ACC112 (cell line): Measurements from ENCODE around the gene CSNK1G3.
"Not testable (repeated sequence)": the region's sequence is repeated elsewhere in the genome, so short reads cannot be mapped to it uniquely, and the experiment has no call there.

Source experiments
- H2AFZ ChIP-seq: fragments of 200-600 bp; sonication (generic); one replicate; pipeline ENCODE4 v1.6.0; 2017; ENCODE audit warnings: antibody characterized with exemption, low read length; ENCODE audit not compliant: unreplicated experiment
- H3K27ac ChIP-seq: fragments of 200-600 bp; sonication (generic); 2 replicates; pipeline ENCODE4 v1.5.1; 2014; ENCODE audit warnings: low read depth, mild to moderate bottlenecking, antibody characterized with exemption, low read length, moderate library complexity
- H3K27me3 ChIP-seq: fragments of 200-600 bp; sonication (generic); 2 replicates; pipeline ENCODE4 v1.6.1; 2014; ENCODE audit warnings: mild to moderate bottlenecking, antibody characterized with exemption, low read length, moderate library complexity, mixed read lengths; ENCODE audit not compliant: insufficient read depth
- H3K36me3 ChIP-seq: fragments of 200-600 bp; sonication (generic); 2 replicates; pipeline ENCODE4 v1.6.1; 2016; ENCODE audit warnings: mild to moderate bottlenecking, antibody characterized with exemption, low read length, moderate library complexity, mixed read lengths; ENCODE audit not compliant: insufficient read depth
- H3K4me1 ChIP-seq: fragments of 200-600 bp; sonication (generic); one replicate; pipeline ENCODE4 v1.6.1; 2016; ENCODE audit warnings: low read length, mixed read lengths; ENCODE audit not compliant: insufficient read depth, unreplicated experiment, control insufficient read depth
- H3K4me3 ChIP-seq: fragments of 200-600 bp; sonication (generic); 2 replicates; pipeline ENCODE4 v1.5.1; 2014; ENCODE audit warnings: mild to moderate bottlenecking, low read depth, low read length
- H3K79me2 ChIP-seq: fragments of 200-600 bp; sonication (generic); one replicate; pipeline ENCODE4 v1.6.0; 2016; ENCODE audit warnings: low read length; ENCODE audit not compliant: control insufficient read depth, unreplicated experiment, insufficient read depth

The CSNK1G3 gene

DNA sequence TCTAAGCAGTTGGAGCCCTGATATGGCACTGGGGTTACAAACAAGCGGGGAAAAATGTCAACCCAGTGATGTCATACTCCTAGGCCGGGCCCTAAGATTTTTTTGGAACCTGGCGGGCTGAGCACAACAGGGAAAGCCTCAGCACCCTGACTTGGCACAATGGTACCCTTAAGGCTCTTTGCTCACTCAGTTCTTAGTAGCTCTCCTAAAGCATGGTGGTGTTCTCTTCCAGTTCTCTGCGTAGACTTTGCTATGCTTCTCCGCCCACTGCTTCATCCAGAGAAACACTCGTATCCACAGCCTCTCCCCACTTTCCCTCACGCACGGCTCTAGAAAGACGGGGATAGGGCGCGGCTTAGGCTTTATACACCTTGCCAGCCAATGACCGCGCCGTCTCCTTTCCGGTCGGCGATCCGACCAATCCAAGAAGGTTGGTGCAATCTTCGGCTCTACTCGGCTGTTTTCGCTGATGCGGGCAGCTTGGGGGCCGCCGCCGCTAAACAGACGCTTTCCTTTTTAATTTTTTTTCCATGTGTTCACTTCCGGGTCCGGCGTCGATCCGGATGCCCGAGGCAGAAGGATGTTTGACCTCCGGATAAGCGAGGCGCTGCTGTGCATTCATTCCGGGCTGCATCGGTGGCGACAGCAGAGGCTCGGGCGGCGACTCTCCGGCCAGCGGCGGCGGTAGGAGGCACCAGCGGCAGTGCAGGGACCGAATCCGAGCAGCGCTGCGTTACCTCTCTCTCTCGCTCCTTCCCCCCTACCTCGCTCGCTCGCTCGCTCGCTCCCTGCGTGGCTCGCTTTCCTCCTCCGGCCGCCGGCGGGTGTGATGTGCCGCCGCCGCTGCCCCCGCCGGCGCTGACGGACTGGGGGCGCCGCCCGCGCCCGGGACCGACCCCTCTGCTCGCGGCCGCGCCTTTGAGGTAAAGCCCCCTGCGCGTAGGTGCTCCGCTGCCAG, at the start of gene CSNK1G3:
Gene CSNK1G3, plus strand, starts transcription at position 530 of the 958 bp plus-strand sequence. CDS start 33,487 bp downstream, outside the sequence.
- Histone ChIP-seq H3K27me3 (no peaks in the 10 kb centered on the region), H3K36me3 (no peaks in the 10 kb centered on the region), H3K4me1 (peaks cover 15% of the 10 kb centered on the region), H3K79me2 (peaks cover 46% of the 10 kb centered on the region), H3K27ac (peak within 1 kb of the TSS; percentile 66), H2AFZ (peak within 1 kb of the TSS; percentile 80), H3K4me3 (peak within 1 kb of the TSS; percentile 79)

- H3K36me3 ChIP-seq, H3K4me1 ChIP-seq, H2AFZ ChIP-seq, H3K79me2 ChIP-seq, H3K27me3 ChIP-seq, H3K4me3 ChIP-seq, H3K27ac ChIP-seq: not testable (repeated sequence)
Observed at GRCh38 chr5:123466839-123467238, 45.1 kb upstream of the CSNK1G3 start.

GRCh38 chr5:123471385-123471784, 40.6 kb upstream of the CSNK1G3 start:
- Histone ChIP-seq H3K4me3 (no peak overlapping the region), H2AFZ (no peak overlapping the region), H3K27ac (no peak overlapping the region), H3K36me3 (no peaks in the 10 kb centered on the region), H3K4me1 (no peaks in the 10 kb centered on the region), H3K79me2 (no peaks in the 10 kb centered on the region), H3K27me3 (no peaks in the 10 kb centered on the region)

- Histone ChIP-seq H3K27ac (no peak overlapping the region), H3K79me2 (no peaks in the 10 kb centered on the region), H2AFZ (no peak overlapping the region), H3K27me3 (no peaks in the 10 kb centered on the region), H3K4me1 (no peaks in the 10 kb centered on the region), H3K4me3 (no peak overlapping the region), H3K36me3 (no peaks in the 10 kb centered on the region)
Observed at GRCh38 chr5:123472150-123472924, 39.6 kb upstream of the CSNK1G3 start.

GRCh38 chr5:123474228-123474627, 37.7 kb upstream of the CSNK1G3 start:
- no peaks in the 10 kb centered on the region for H3K36me3 ChIP-seq
- no peak overlapping the region for H3K4me3 ChIP-seq
- H3K79me2 ChIP-seq: no peaks in the 10 kb centered on the region
- no peaks in the 10 kb centered on the region for H3K27me3 ChIP-seq
- H2AFZ ChIP-seq: no peak overlapping the region
- H3K4me1 ChIP-seq: no peaks in the 10 kb centered on the region
- no peak overlapping the region for H3K27ac ChIP-seq

DNA sequence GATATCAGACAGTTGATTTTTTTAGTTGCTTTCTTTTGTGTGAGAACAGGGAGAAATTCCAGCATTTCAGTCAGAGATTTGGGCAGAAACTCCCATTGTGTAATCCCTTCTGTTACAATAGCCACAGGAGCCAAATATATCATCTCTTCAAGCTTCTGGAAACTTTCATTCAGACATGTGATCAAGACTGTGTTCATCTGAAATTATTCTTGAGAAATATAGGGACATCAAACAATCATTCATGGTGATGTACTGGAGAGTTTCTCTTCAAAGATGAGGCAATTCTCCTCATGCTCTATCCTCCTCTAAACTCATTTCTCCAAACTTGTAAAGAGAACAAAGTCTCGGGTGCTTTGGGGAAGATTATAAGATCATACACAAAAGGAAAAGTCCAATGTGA, 35.2 kb upstream of the CSNK1G3 start:
- no peaks in the 10 kb centered on the region for H3K79me2 ChIP-seq
- H3K27me3 ChIP-seq: no peaks in the 10 kb centered on the region
- H3K4me3 ChIP-seq: no peak overlapping the region
- no peak overlapping the region for H2AFZ ChIP-seq
- H3K4me1 ChIP-seq: peaks cover 2% of the 10 kb centered on the region
- H3K27ac ChIP-seq: no peak overlapping the region
- no peaks in the 10 kb centered on the region for H3K36me3 ChIP-seq

DNA sequence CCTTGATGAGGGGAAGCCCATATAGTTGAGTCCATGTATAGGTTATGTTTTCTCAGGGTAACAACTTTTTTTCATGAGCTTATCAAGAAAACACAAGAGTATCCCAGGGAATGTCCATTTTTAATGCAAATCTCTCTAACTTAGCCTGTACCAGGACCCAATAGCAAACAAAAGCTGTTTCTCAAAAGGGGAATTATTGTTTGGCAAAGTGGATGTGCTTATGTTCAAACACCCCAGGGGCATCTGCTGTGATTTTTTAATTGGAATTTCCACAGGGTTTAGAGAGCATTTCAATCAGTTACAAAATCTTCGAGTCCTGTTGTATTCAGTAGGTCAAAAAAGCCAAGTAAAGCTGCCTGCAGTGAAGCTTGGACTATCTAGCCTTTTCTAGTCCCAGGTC, 33.4 kb upstream of the CSNK1G3 start:
- Histone ChIP-seq H3K4me1 (peaks cover 20% of the 10 kb centered on the region), H2AFZ (no peak overlapping the region)

DNA sequence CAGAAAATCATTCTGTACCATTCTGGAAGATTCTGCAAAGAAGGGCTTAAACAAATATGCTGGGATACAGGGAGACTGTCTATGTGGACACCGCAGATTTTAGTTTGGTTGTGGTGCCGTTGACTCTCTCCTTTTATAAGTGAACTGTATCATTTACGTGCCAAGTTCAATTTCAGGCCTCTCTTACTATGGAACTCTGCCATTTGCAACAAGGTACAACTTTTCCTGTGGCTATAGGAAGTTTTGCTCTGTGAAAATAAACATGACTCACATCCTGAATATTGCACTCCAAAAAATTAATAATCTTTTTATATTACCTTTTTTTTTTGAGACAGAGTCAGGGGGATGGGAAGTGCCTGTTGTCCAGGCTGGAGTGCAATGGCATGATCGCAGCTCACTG, 29.7 kb upstream of the CSNK1G3 start:
- Histone ChIP-seq H3K4me3 (no peak overlapping the region; the same call in 1 of the 2 replicates), H3K27me3 (no peaks in the 10 kb centered on the region), H3K27ac (no peak overlapping the region), H3K4me1 (peaks cover 25% of the 10 kb centered on the region), H3K79me2 (no peaks in the 10 kb centered on the region), H2AFZ (peak overlapping the region; percentile 57), H3K36me3 (no peaks in the 10 kb centered on the region)

More for the DNA sequence above, 33.4 kb upstream of the CSNK1G3 start:
- Histone ChIP-seq H3K27ac (no peak overlapping the region), H3K36me3 (no peaks in the 10 kb centered on the region), H3K27me3 (no peaks in the 10 kb centered on the region), H3K4me3 (no peak overlapping the region), H3K79me2 (no peaks in the 10 kb centered on the region)

DNA sequence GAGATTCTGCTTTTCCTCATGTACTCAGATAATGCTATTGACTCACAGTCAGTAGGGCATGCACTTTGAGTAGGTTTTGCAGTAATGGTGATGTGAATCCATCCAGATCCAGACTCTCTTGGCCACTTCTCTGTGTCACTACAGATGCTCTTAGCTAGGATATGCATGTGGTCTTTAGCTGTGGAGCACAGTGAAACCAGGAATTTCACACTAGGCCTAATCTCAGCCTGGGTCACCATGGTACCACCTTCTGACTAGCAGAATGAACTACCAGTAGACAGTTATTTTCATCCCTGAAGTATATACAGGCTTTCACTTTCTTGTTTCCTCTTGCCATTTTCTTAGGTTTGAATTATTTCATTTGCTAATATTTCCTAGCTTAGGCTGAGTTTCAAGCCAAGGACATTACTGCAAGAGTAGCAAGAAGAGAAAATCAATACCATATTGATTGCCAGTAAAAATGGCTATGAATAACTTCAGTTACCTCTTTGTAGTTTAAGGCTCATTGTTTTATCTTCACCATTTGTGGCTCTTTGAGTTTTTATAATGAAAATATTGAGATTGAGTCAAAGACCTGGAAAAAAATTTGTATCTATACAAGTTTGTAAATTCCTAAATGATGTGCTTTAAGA, 28.4 kb upstream of the CSNK1G3 start:
- H3K4me1 ChIP-seq: peaks cover 25% of the 10 kb centered on the region
- H3K36me3 ChIP-seq: no peaks in the 10 kb centered on the region
- peak overlapping the region; percentile 7 for H2AFZ ChIP-seq
- H3K4me3 ChIP-seq: no peak overlapping the region
- no peaks in the 10 kb centered on the region for H3K79me2 ChIP-seq
- H3K27me3 ChIP-seq: no peaks in the 10 kb centered on the region
- no peak overlapping the region for H3K27ac ChIP-seq

- Histone ChIP-seq H3K27me3 (no peaks in the 10 kb centered on the region), H3K4me3 (no peak overlapping the region), H2AFZ (no peak overlapping the region), H3K36me3 (no peaks in the 10 kb centered on the region), H3K27ac (no peak overlapping the region), H3K4me1 (peaks cover 25% of the 10 kb centered on the region), H3K79me2 (no peaks in the 10 kb centered on the region)
Observed at GRCh38 chr5:123485275-123485674, 26.7 kb upstream of the CSNK1G3 start.
